Measurements from ENCODE around the gene BAX. TPM values are rescaled to one million over a fixed set of nuclear protein-coding genes. Genes with fewer than 3 reads are reported as not detected.
A peak's percentile ranks its signal among the peaks of the same experiment; 100 is the strongest.

Gene BAX
- total and polyA plus RNA-seq, 9 of the 15 experiments (the other 6 are each of a cell fraction or from before 2014, with no cell fraction given) = 3.2 to 95.4 (median 44.5) TPM

GRCh38 chr19:48993175-48994034 is 38.7 kb downstream of the BAX start, which contains the start of the genes GYS1 and RUVBL2 (continued):
- TF ChIP-seq CUX1 (CRISPR knock-in tag; IDR thresholded peaks at IDR 0.05) (no peak), ELK1 (CRISPR knock-in tag; IDR thresholded peaks at IDR 0.05) (no peak), ZNF785 (CRISPR knock-in tag; IDR thresholded peaks at IDR 0.05) (peak; percentile 64; the same call in 1 of the 2 replicates), NFATC3 (IDR thresholded peaks at IDR 0.05) (no peak), NFE2 (IDR thresholded peaks at IDR 0.05; ENCODE audit: low read depth) (no peak), ZC3H11A (IDR thresholded peaks at IDR 0.05; ENCODE audit: low read depth, low read length) (no peak), ZNF23 (CRISPR knock-in tag; IDR thresholded peaks at IDR 0.05) (no peak), ZNF644 (tag; IDR thresholded peaks at IDR 0.05; ENCODE audit: low read depth) (no peak), ZBTB26 (CRISPR knock-in tag; IDR thresholded peaks at IDR 0.05) (no peak), PHF8 (IDR thresholded peaks at IDR 0.05; ENCODE audit: borderline replicate concordance, low read length) (peak; percentile 70; the same call in 1 of the 2 replicates), PHF21A (IDR thresholded peaks at IDR 0.05; ENCODE audit: borderline replicate concordance, low read depth) (no peak), ZNF41 (CRISPR knock-in tag; conservative IDR thresholded peaks at IDR 0.05) (no peak), SIN3A (IDR thresholded peaks at IDR 0.05; ENCODE audit: borderline replicate concordance in 2 of 2, control insufficient read depth in 1 of 2, low read depth in 2 of 2, low read length in 2 of 2) (peak; percentile 34 to 95; a peak in 2 of 4 replicates), FOXK1 (CRISPR knock-in tag; IDR thresholded peaks at IDR 0.05; ENCODE audit: borderline replicate concordance) (peak; percentile 87; the same call in 1 of the 2 replicates), STAG1 (CRISPR knock-in tag; IDR thresholded peaks at IDR 0.05; ENCODE audit: borderline replicate concordance) (no peak), TGIF2 (CRISPR knock-in tag; IDR thresholded peaks at IDR 0.05) (no peak), ETV5 (CRISPR knock-in tag; IDR thresholded peaks at IDR 0.05; ENCODE audit: low read depth) (no peak)
